ENCODE data around the gene JAGN1. TPM values are rescaled to one million over a fixed set of nuclear protein-coding genes. Genes with fewer than 3 reads are reported as not detected.
"Not testable (repeated sequence)": the region's sequence is repeated elsewhere in the genome, so short reads cannot be mapped to it uniquely, and the experiment has no call there.

Gene JAGN1
- polyA plus RNA-seq, 1 of the 3 experiments (the other 2 are of a cell fraction) = 41.6 TPM

GRCh38 chr3:9937486-9938238 lies 47.3 kb downstream of the JAGN1 start:
- POLR2A ChIA-PET = no interaction called here
- H3K9ac ChIP-seq = no peak overlapping the region

GRCh38 chr3:9938966-9939365 lies 48.6 kb downstream of the JAGN1 start:
- ChIA-PET POLR2A (no interaction called here), CTCF (interaction anchor here (1.8 kb wide), 1 partner anchor 8 kb away, joined by 5 read pairs; no protein-coding TSS in a partner anchor)
- no peaks in the 10 kb centered on the region for H3K9me3 ChIP-seq

More at GRCh38 chr3:9937486-9938238, 47.3 kb downstream of the JAGN1 start:
- Histone ChIP-seq H3K9me2 (no peaks in the 10 kb centered on the region), H3F3A (replicated peaks; ENCODE audit: insufficient read depth) (no peaks in the 10 kb centered on the region), H3K27me3 (ENCODE audit: insufficient read depth) (no peaks in the 10 kb centered on the region), H3K4me1 (ENCODE audit: control insufficient read depth in 1 of 2, insufficient read depth in 2 of 2, low read depth in 1 of 2, low read length in 1 of 2) (peaks cover 12 to 17% of the 10 kb centered on the region in 2 experiments), H3K9me3 (no peaks in the 10 kb centered on the region), H3K4me2 (no peak overlapping the region), H3K79me2 (ENCODE audit: insufficient read depth) (peaks cover 20% of the 10 kb centered on the region; the same call in 1 of the 2 replicates), H3K4me3 (ENCODE audit: low read depth in 2 of 2, low read length in 1 of 2) (no peak overlapping the region), H3K36me3 (replicated peaks in 1 of 2; ENCODE audit: control insufficient read depth in 1 of 2, insufficient read depth in 2 of 2, low read length in 1 of 2) (peaks cover 9 to 11% of the 10 kb centered on the region in 2 experiments), H4K20me1 (ENCODE audit: insufficient read depth) (no peaks in the 10 kb centered on the region), H3K27ac (ENCODE audit: low read depth in 2 of 2, low read length in 1 of 2) (no peak overlapping the region), H2AFZ (ENCODE audit: low read depth) (no peak overlapping the region)
- CTCF ChIA-PET = interaction anchor here (1.5 to 1.8 kb wide), 2 partner anchors 9 to 10 kb away, joined by 4 to 5 read pairs; no protein-coding TSS in a partner anchor
- 93% methylated on average over 10 of the region's 13 CpGs for WGBS (ENCODE audit: low lambda C conversion rate)
- no peak for DNase-seq
- TF ChIP-seq RFX5 (IDR thresholded peaks at IDR 0.05; ENCODE audit: low read length) (no peak), CHD2 (IDR thresholded peaks at IDR 0.05; ENCODE audit: low read length, partially characterized antibody) (no peak), PBX3 (IDR thresholded peaks at IDR 0.05) (no peak), FOXJ3 (CRISPR knock-in tag; IDR thresholded peaks at IDR 0.05) (no peak), TAF1 (IDR thresholded peaks at IDR 0.05; ENCODE audit: borderline replicate concordance, low read depth, low read length) (no peak), SIN3A (IDR thresholded peaks at IDR 0.05; ENCODE audit: borderline replicate concordance, low read depth, low read length) (no peak), EZH2phosphoT487 (IDR thresholded peaks at IDR 0.05; ENCODE audit: borderline replicate concordance, low read depth) (no peak), JUND (IDR thresholded peaks at IDR 0.05) (no peak), RAD21 (IDR thresholded peaks at IDR 0.05; ENCODE audit: low read length) (no peak), POLR2AphosphoS5 (IDR thresholded peaks at IDR 0.05; ENCODE audit: low read depth, low read length) (no peak), SMC3 (IDR thresholded peaks at IDR 0.05; ENCODE audit: low read depth, low read length) (no peak), YY1 (IDR thresholded peaks at IDR 0.05; ENCODE audit: low read depth) (no peak), EP300 (IDR thresholded peaks at IDR 0.05; ENCODE audit: borderline replicate concordance in 1 of 2, low read depth in 1 of 2, low read length in 1 of 2) (no peak), IRF3 (IDR thresholded peaks at IDR 0.05; ENCODE audit: low read depth, low read length) (no peak), ELF1 (IDR thresholded peaks at IDR 0.05) (no peak), MEF2A (IDR thresholded peaks at IDR 0.05; ENCODE audit: borderline replicate concordance, low read depth) (no peak)

GRCh38 chr3:9939906-9940305 lies 49.5 kb downstream of the JAGN1 start:
- H3K27ac ChIP-seq (ENCODE audit: low read depth in 2 of 2, low read length in 1 of 2); H3K4me2 ChIP-seq; H3K4me1 ChIP-seq (ENCODE audit: control insufficient read depth in 1 of 2, insufficient read depth in 2 of 2, low read depth in 1 of 2, low read length in 1 of 2); H3F3A ChIP-seq (replicated peaks; ENCODE audit: insufficient read depth); H3K27me3 ChIP-seq (ENCODE audit: insufficient read depth); DNase-seq; H3K9me2 ChIP-seq; H3K79me2 ChIP-seq (ENCODE audit: insufficient read depth); H3K4me3 ChIP-seq (ENCODE audit: low read depth in 2 of 2, low read length in 1 of 2); H3K9me3 ChIP-seq; H4K20me1 ChIP-seq (ENCODE audit: insufficient read depth); POLR2A ChIA-PET; CTCF ChIA-PET; H2AFZ ChIP-seq (ENCODE audit: low read depth); H3K9ac ChIP-seq: not testable (repeated sequence)
- peaks cover 11 to 21% of the 10 kb centered on the region in 2 experiments for H3K36me3 ChIP-seq (replicated peaks in 1 of 2; ENCODE audit: control insufficient read depth in 1 of 2, insufficient read depth in 2 of 2, low read length in 1 of 2)
- WGBS (ENCODE audit: low lambda C conversion rate) = no CpG with 5 or more reads among the region's 32 CpGs

More at GRCh38 chr3:9938966-9939365, 48.6 kb downstream of the JAGN1 start:
- 90% methylated on average over 2 of the region's 2 CpGs for WGBS (ENCODE audit: low lambda C conversion rate)
- DNase-seq = no peak
- TF ChIP-seq TEAD4 (IDR thresholded peaks at IDR 0.05; ENCODE audit: borderline replicate concordance, insufficient read depth) = no peak
- no peaks in the 10 kb centered on the region for H3F3A ChIP-seq (replicated peaks; ENCODE audit: insufficient read depth)
- no peaks in the 10 kb centered on the region for H4K20me1 ChIP-seq (ENCODE audit: insufficient read depth)
- H3K36me3 ChIP-seq (replicated peaks in 1 of 2; ENCODE audit: control insufficient read depth in 1 of 2, insufficient read depth in 2 of 2, low read length in 1 of 2) = peaks cover 11 to 15% of the 10 kb centered on the region in 2 experiments
- no peak overlapping the region for H3K4me3 ChIP-seq (ENCODE audit: low read depth in 2 of 2, low read length in 1 of 2)
- peaks cover 12 to 17% of the 10 kb centered on the region in 2 experiments for H3K4me1 ChIP-seq (ENCODE audit: control insufficient read depth in 1 of 2, insufficient read depth in 2 of 2, low read depth in 1 of 2, low read length in 1 of 2)
- no peak overlapping the region for H3K27ac ChIP-seq (ENCODE audit: low read depth in 2 of 2, low read length in 1 of 2)
- no peak overlapping the region for H3K9ac ChIP-seq
- no peaks in the 10 kb centered on the region for H3K27me3 ChIP-seq (ENCODE audit: insufficient read depth)
- no peak overlapping the region for H3K4me2 ChIP-seq
- no peak overlapping the region for H2AFZ ChIP-seq (ENCODE audit: low read depth)
- no peaks in the 10 kb centered on the region for H3K9me2 ChIP-seq
- peaks cover 19% of the 10 kb centered on the region; the same call in 1 of the 2 replicates for H3K79me2 ChIP-seq (ENCODE audit: insufficient read depth)
